Measurements from ENCODE around the gene G0S2. TPM values are rescaled to one million over a fixed set of nuclear protein-coding genes. Genes with fewer than 3 reads are reported as not detected.

Gene G0S2
- total and polyA plus RNA-seq, 10 of the 15 experiments (the other 5 are each of a cell fraction or from before 2014, with no cell fraction given), result 0.07 to 0.51 (median 0.23) TPM

DNA sequence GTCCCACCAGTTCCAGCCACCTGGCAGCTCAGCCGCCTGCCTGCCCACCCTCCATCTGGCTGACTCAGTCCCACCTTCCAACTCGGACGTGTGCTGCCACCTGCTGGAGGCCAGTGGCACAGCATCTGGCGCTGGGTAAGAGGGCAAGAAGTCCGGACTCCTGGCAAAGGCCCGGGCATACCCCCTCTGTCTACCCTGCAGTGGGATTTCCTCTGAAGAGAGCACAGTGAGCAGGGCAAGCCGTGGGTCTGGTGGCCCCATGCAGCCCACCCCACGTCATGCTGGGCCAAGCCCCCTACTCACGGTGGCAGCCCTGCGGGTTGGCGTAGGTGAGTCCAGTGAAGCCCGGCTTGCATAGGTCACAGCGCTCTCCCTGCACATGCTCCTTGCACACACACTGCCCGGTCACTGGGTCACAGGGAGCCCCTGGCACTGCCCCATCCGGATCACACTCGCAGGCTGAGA is 47.4 kb upstream of the G0S2 start:
- intact Hi-C loops (cut with micrococcal nuclease; ENCODE audit: unreplicated experiment) (loop anchor here (1.0 to 5.0 kb wide), 5 partner anchors 25 to 120 kb away; no protein-coding TSS in a partner anchor), in situ Hi-C loops (cut with MboI) (loop anchor here (10.0 kb wide), 1 partner anchor 53 kb away; no protein-coding TSS in a partner anchor)
- Histone ChIP-seq H3K27ac (ENCODE audit: control insufficient read depth, insufficient read depth) (no peak overlapping the region), H4K20me1 (ENCODE audit: control insufficient read depth, insufficient read depth) (no peaks in the 10 kb centered on the region), H3K36me3 (ENCODE audit: control insufficient read depth in 2 of 2, insufficient read depth in 2 of 2, low read length in 1 of 2) (no peaks in the 10 kb centered on the region), H3K9me3 (replicated peaks; ENCODE audit: control insufficient read depth, insufficient read depth, low read length) (no peaks in the 10 kb centered on the region), H3K9ac (ENCODE audit: control insufficient read depth, insufficient read depth, low read length) (no peak overlapping the region), H2AFZ (ENCODE audit: control insufficient read depth, low read depth, low read length) (no peak overlapping the region), H3K4me3 (no peak overlapping the region), H3K4me2 (ENCODE audit: control insufficient read depth, insufficient read depth) (no peak overlapping the region), H3K79me2 (ENCODE audit: control insufficient read depth, insufficient read depth, low read length) (no peaks in the 10 kb centered on the region), H3K4me1 (ENCODE audit: control insufficient read depth, insufficient read depth, low read length) (no peaks in the 10 kb centered on the region), H3K27me3 (replicated peaks in 1 of 2; ENCODE audit: control insufficient read depth in 2 of 2, insufficient read depth in 2 of 2, low read length in 1 of 2) (no peaks in the 10 kb centered on the region)
- DNase-seq (ENCODE audit: low read depth, low spot score), result no peak
- WGBS (ENCODE audit: insufficient coverage, insufficient replicate concordance, low lambda C conversion rate, missing lambda C conversion rate), result 27% methylated on average over 16 of the region's 16 CpGs
- peak; percentile 95 for ATAC-seq
- ChIA-PET SMC1A (ENCODE audit: uncharacterized antibody, unreplicated experiment) (interaction anchor here (0.7 to 2.4 kb wide), 12 partner anchors 8 to 65 kb away, joined by 3 to 12 read pairs (median 4); no protein-coding TSS in a partner anchor), POLR2A (no interaction called here), RAD21 (ENCODE audit: unreplicated experiment) (interaction anchor here (0.8 to 2.4 kb wide), 15 partner anchors 9 to 63 kb away, joined by 3 to 22 read pairs (median 5); no protein-coding TSS in a partner anchor), CTCF (interaction anchor here (0.6 to 13.9 kb wide), 34 partner anchors 8 to 120 kb away, joined by 3 to 211 read pairs (median 5); partner anchors contain the start of gene G0S2)
- no peak for FAIRE-seq
- no TSS peak for BruUV-seq (replicated peaks)
- TF ChIP-seq, protein P1, sequence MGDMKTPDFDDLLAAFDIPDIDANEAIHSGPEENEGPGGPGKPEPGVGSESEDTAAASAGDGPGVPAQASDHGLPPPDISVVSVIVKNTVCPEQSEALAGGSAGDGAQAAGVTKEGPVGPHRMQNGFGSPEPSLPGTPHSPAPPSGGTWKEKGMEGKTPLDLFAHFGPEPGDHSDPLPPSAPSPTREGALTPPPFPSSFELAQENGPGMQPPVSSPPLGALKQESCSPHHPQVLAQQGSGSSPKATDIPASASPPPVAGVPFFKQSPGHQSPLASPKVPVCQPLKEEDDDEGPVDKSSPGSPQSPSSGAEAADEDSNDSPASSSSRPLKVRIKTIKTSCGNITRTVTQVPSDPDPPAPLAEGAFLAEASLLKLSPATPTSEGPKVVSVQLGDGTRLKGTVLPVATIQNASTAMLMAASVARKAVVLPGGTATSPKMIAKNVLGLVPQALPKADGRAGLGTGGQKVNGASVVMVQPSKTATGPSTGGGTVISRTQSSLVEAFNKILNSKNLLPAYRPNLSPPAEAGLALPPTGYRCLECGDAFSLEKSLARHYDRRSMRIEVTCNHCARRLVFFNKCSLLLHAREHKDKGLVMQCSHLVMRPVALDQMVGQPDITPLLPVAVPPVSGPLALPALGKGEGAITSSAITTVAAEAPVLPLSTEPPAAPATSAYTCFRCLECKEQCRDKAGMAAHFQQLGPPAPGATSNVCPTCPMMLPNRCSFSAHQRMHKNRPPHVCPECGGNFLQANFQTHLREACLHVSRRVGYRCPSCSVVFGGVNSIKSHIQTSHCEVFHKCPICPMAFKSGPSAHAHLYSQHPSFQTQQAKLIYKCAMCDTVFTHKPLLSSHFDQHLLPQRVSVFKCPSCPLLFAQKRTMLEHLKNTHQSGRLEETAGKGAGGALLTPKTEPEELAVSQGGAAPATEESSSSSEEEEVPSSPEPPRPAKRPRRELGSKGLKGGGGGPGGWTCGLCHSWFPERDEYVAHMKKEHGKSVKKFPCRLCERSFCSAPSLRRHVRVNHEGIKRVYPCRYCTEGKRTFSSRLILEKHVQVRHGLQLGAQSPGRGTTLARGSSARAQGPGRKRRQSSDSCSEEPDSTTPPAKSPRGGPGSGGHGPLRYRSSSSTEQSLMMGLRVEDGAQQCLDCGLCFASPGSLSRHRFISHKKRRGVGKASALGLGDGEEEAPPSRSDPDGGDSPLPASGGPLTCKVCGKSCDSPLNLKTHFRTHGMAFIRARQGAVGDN (IDR thresholded peaks at IDR 0.05), result no peak
- TF ChIP-seq NR2C1 (IDR thresholded peaks at IDR 0.05), result no peak
- no peak for TF ChIP-seq REST (IDR thresholded peaks at IDR 0.05; ENCODE audit: low read depth, low read length)
- no peak for TF ChIP-seq SP1 (IDR thresholded peaks at IDR 0.05; ENCODE audit: low read depth, low read length)
- TF ChIP-seq POU2F2 (IDR thresholded peaks at IDR 0.05; ENCODE audit: borderline replicate concordance, low read depth, low read length), result peak; percentile 47; the same call in 1 of the 3 replicates
- no peak for TF ChIP-seq DPF2 (IDR thresholded peaks at IDR 0.05)
- TF ChIP-seq TARDBP (IDR thresholded peaks at IDR 0.05; ENCODE audit: borderline replicate concordance), result no peak
- TF ChIP-seq SMAD1 (IDR thresholded peaks at IDR 0.05; ENCODE audit: low read depth, partially characterized antibody), result no peak
- TF ChIP-seq, protein P2, sequence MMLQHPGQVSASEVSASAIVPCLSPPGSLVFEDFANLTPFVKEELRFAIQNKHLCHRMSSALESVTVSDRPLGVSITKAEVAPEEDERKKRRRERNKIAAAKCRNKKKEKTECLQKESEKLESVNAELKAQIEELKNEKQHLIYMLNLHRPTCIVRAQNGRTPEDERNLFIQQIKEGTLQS (IDR thresholded peaks at IDR 0.05; ENCODE audit: borderline replicate concordance, extremely low read depth, low read depth, low read length), result no peak
- 0 out of 2 replicates have a peak, but pooled peaks have one; percentile 22 for TF ChIP-seq ZNF207 (IDR thresholded peaks at IDR 0.05; ENCODE audit: borderline replicate concordance)
- peak; percentile 98 to 99 (median 98); a peak in 5 of 6 replicates for TF ChIP-seq CTCF (IDR thresholded peaks at IDR 0.05 in 2 of 3, conservative IDR thresholded peaks at IDR 0.05 in 1 of 3; ENCODE audit: control insufficient read depth in 2 of 3, extremely low read depth in 1 of 3, insufficient read depth in 1 of 3, low read depth in 3 of 3, low read length in 3 of 3)
- no peak for TF ChIP-seq BCL11A (IDR thresholded peaks at IDR 0.05; ENCODE audit: low read depth, low read length)

Data from GM12878 (cell line).